Stimulated activated CD4-positive, alpha-beta T cell treated with anti-CD3 and anti-CD28 coated beads, Interleukin-15, amount 100 ng/mL, for 1 hour (primary cell): ENCODE results near the gene INO80B.
"Not testable (repeated sequence)": the region's sequence is repeated elsewhere in the genome, so short reads cannot be mapped to it uniquely, and the experiment has no call there.

Experiments used
- DNase-seq, 2 donors: peaks; one replicate each; pipeline ENCODE4 v3.0.0-alpha.2; 2020; ENCODE audit warnings: low read depth in 1 of 2, low spot score in 1 of 2

Gene INO80B

DNA sequence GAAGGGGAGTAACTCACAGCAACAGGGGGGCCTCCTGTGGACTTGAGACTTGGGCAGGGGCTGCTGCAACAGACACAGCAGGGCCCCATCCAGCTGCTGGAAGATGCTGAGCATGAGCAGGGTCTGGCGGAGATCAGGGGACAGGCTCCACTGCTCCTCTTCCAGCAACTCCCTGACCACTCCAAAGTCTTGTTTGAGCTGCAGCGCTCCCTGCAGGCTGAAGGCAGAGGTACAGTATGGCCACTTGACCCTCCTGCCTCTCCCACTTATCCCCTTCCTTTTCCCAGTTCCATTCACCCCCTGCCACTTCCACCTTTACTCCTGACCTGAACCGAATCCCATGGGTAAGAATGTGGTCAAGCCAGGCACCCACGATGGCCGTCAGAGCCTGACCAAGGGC lies 20.0 kb downstream of the INO80B start:
- no peak for DNase-seq

DNA sequence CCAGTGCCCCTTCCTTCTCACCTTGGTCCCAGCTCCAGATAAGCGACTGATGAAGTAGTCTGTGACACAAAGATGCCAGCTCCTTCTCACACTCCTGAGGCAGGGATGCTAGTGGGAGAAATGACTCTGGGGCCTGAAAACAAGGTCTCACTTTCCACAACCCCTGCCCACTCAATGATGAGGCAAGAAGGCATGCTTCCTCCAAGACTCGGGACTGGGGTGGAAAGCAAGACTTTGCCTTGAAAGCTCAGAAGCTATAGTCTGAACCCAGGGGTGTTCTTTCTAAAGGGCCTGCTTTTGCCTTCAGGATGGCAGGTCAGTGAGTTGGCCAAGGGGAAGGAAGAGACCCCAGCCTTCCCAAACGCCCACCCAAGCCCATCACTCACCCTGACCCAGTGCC lies 26.5 kb downstream of the INO80B start:
- no peak for DNase-seq

DNA sequence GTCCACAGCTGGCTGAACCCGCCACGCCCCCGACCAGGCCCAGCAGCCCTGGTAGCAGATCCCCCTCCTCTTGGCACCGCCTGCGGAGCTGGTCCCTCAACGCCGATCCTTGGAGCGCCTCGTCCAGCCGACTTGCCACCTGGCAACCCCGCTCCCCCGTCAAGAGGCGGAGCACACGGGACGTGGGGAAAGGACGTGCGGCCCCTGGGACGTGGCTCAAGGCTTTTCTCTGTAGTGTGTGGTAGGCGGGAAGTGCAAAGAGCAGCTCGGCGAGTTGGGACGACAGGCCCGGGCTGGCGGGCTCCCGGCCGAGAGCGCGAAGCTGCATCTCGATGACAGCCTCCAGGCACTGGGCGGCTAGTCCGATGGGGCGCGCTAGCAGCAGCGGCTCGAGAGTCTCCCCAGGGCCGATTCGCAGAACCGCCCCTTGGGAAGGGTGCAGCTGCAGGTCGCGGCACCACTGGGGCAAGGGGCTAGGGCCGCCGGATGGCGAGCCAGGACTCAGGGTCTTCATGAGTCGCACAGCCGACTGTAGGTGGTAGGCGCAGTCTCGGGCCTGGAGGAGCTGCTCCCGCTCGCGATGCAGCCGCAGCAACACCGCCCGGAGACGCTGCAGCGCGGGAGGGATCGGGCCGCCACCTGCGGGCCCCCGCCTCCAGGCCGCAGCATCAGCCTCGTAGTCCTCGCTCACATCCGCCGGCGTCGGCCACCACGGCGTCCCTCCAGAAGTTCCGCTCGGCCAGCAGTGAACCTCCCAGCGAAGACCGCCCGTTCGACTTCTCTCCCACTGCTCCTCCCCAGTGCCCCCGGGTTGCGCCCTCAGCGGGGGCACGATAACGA lies 27.3 kb downstream of the INO80B start:
- DNase-seq, result no peak

DNA sequence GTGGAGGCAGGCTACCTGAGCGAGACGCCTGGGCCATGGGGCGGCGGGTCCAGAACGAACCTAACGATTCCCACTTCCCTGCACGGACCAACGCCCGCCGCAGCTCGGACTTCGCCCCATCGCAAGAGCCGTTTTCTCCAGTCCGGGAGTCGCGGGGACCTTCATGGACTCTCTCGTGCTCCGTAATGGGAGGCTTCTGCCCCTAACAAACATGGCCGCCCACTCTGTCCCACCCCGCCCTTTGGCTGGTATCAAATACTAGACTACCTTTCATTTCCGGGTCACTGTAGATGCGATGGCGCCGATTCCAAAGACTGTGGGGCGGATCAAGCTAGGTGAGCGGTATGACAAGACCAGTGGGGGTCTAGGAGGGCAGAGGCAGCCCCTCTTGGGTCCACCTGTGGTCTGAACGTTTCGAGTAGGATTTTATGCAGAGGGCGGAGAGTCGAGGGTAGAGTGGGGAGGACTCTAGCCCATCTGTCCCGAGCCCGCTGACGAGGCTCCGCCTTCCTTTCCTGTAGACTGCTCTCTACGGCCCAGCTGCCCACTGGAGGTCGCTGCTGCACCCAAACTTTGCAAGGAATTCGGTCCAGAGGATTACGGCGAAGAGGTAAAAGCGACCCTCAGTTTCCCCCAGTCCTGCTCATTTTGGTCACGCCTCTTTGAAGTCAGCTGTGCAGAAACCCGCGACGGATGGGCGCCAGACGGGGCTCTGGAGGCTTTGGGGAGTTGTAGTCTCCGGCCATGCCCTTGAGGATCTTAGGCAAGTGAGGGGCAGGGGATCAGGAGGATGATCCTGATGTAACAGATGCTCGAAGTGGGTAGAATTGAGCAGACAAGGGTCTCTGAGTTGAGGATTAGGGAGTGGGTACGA lies 28.2 kb downstream of the INO80B start, which contains the start of the genes CCDC142 and TTC31:
TSS of gene CCDC142 (minus strand) at position 198 of the 874 bp plus-strand sequence. CDS start at position 37, 161 bp downstream.
TSS of gene TTC31 (plus strand) at position 281 of the 874 bp plus-strand sequence. CDS start at position 296, 15 bp downstream.
- DNase-seq, result peak; percentile 80 to 81

DNA sequence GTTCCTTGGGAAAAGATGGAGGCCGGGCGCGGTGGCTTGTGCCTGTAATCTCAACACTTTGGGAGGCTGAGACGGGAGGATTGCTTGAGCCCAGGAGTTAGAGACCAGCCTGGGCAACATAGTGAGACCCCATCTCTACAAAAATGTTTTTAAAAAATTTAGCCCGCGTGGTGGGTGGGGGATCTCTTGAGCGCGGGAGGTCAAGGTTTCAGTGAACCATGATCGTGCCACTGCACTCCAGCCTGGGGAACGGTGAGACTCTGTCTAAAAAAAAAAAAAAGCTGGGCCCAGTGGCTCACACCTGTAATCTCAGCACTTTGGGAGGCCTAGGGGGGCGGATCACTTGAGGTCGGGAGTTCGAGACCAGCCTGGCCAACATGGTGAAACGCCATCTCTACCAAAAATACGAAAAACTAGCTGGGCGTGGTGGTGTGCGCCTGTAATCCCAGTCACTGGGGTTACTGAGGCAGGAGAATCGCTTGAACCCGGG lies 28.8 kb downstream of the INO80B start:
- not testable (repeated sequence) for DNase-seq

DNA sequence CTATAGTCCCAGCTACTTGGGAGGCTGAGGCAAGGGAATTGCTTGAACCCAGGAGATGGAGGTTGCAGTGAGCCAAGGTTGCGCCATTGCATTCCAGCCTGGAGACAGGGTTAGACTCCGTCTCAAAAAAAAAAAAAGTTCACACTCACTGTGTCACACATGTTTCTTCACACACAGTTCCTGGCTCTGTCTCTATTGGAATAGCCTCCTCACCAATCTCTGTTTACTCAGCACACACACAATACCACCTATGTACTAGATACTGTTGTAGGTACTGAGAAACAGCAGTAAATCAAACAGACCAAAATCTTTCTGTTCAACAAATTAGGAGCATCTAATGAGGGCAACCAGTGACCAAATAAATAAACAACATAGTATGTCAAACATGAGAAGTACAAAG lies 31.3 kb downstream of the INO80B start:
- DNase-seq, result no peak

DNA sequence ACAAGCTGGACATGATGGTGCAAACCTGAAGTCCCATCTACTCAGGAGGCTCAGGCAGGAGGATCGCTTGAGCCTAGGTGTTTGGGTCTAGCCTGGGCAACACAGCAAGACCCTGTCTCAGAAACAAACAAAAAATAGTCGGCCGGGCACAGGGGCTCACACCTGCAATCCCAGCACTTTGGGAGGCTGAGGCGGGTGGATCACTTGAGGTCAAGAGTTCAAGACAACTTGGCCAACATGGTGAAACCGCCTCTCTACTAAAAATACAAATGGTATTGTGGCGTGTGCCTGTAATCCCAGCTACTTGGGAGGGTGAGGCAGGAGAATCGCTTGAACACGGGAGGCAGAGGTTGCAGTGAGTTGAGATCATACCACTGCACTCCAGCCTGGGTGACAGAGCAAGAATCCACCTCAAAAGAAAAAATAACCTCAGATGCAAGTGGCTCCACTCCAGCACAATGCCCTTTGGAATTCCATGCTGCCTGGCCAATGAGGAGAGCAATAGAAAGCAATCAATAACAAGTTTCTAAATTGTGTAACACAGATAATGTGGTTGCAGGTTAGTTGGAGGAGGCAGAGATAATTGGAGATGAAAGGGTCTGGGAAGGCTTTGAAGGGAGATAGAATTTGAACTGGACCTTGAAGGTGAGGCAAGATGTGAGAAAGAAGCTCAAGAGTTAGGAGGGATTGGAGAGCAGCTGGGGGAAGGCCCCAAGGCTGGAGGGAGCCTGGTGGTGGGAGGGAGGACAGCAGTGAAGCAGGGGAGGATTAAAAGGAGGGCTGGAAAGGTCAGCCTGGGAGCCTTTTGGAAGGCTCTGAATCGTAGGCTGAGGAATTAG lies 34.0 kb downstream of the INO80B start:
- DNase-seq, result no peak

DNA sequence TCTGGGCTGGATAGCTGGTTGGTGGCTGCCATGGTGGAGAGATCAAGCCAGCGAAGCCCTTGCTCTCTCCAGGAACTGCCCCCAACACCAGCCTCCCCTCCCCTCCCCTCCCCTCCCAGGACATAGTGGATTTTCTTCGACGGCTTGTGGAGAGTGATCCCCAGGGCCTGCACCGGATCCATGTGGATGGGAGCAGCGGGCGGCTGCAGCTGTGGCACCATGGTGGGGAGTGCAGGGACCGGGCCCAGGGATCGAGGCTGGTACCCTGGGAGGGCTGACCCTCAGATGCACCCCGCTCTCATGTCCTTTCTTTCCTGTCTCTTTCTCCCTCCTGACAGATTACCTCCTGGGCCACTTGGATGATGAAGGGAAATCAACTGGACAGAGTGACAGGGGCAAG lies 35.0 kb downstream of the INO80B start:
- DNase-seq, result no peak

DNA sequence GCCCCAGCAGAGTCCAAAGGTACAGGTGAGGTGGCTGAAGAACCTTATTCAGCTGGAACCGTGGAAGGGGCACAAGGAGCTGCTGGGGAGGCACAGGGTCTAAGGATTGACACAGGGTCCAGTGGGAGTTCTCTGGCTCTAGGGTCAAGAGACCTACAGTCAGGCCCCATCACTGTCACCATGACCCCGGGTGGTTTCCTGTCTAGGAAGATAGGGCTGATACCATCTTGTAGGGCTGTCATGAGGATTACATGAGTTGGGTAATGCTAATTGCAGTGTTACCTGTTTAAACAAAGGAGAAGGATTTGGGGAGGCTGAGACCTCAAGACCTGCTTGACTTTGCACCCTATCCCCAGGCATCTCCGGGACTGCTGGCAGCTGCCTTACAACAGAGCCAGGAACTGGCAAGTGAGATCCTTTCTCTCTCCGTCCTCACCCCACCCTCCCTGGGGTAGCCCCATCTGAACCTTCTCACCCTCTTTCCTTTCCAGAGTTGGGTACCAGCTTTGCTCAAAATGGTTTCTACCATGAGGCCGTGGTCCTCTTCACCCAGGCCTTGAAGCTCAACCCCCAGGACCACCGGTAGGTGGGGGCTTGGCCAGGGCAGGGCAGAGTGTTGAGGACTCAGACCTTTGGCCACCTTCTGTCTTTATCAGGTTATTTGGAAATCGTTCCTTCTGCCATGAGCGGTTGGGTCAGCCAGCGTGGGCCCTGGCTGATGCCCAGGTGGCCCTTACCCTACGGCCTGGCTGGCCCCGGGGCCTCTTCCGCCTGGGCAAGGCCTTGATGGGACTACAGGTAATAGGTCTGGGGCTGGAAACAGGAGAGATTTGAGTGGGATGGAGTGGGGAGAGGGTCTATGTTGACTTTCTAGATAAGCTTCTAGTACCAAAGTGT lies 37.0 kb downstream of the INO80B start:
- DNase-seq, result no peak

DNA sequence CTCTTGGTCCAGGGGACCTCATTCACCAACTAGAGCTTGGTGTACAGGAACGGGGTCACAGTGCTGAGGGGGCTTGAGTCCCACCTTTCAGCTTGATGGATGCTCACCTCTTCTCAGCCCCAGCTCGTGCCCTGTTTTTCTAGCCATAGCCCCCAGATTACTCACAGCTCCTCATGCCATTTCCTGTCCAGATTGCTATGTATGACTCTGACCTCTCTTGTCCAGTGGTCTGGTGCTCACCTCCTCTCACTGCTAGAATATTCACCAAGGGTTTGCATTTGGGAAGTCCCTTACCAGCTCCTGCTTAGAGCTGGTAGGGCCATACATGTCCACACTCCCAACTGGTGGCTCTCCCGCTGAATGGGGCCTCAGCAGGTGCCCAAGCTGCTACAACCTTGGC lies 38.7 kb downstream of the INO80B start:
- DNase-seq, result no peak

DNA sequence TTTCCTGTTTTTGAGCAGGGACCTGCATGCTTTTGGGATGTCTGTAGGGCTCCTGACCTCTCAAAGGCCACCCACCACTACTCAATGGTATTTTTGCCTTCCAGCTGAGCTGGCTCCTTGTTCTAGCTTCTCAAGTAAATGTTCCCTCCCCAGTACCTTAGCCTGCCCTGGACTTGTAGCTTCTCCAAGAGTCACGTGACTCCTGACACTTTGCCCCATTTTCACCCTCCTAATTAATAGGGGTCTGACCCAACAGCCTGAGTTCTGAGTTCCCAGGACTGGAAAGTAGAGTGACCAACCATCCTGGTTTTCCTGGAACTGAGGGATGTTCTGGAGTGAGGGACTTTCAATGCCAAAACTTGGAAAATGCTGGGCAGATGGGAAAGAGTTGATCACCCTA lies 40.6 kb downstream of the INO80B start:
- no peak for DNase-seq

DNA sequence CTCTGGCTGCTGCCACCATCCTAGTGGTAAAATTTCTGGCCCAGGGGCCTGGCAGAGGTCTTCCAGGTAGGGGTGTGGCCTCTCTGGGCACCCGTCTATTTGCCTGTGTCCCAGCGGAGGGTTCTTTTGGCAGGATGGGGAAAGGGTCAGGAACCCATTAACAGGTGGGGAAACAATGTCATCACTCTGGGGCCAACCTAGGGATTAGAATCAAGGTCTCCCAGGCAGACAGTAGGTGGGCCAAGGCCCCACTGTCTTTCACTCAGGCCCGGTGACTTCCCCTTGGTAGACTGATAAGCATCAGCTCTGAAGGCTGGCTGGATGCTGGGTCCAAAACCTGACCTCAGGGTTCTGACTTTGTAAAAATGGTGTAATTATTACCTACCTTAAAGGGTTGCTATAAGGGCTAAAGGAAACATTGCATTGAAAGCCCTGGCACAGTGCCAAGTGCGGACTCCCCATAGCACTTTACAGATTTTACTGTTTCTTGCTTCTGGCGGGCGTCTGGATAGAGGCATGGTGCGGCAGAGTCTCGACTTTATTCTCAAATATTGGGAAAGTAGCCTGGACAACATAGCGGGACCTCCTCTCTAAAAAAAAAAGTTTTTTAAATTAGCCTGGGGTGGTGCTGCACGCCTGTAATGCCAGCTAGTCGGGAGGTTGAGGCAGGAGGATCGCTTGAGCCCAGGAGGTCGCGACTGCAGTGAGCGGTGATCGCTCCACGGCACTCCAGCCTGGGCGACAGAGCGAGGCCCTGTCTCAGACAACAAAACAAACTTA lies 42.3 kb downstream of the INO80B start:
- no peak for DNase-seq

DNA sequence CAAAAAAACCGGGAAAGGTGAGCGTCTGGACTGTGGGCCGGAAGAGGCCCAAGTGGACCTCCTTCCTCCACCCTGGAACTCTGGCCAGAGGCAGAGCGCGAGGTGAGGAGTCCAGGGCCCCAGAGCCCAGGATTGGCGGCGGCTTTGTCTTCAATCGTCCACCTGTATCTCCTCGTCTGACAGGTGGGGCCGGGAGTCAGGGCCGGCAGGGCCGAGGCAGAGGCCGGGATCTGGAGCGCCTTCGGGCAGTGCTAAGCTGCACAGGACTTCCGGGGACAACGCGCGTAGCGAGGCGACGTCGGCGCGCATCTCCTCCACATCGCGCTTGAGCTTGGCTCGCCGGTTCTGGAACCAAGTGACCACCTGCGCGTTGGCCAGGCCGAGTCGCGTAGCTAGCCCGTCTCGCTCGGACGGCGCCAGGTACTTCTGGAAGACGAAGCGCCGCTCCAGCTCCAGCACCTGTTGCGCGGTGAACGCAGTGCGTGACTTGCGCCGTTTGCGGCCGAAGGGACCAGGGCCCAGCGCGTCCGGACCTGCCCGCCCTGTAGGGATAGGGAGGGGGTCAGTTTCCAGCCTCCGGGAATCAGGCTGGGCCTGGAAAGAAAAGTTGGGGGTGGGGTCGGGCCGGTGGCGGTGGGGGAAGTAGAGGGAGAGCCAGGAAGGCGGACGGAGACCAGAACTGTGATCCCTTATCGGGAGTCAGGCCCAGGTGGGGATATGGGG lies 43.1 kb downstream of the INO80B start:
- DNase-seq, result no peak

DNA sequence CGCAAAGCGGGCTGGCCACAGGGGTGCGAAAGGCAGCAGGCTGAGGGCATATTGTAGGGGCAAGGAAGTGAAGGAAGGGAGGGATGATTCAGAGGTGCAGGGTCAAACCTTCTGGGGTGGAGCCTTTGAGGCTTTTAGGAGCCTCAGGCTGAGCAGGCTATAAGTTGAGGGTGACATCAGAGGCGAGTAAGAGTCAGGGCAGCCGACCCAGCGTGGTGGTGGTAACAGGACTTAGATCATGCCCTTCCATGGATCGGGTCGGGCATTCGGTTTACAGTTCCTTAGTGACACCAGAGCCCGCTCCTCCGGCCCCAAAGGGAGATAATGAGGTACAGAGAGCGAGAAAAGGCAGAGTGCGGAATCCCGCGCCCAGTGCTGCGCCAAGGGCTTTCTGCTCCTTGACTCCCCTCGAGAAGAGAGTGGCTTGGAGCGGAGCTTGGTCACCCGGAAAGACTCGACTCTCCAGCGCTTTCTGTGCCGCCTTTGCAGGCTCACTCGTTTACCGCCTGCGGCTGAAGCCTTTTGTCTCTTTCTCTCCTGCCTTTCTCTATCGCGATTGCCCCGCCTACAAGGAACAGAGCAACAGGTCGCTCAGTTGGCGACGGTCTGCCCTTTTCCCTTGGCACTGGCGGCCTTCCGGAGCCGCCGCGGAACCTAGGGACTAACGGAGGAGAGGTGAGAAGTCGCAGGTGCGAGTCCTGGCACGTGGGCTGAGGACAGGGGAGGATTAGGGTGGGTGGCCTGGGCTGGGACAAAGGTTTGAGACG lies 43.8 kb downstream of the INO80B start:
- DNase-seq, result no peak

DNA sequence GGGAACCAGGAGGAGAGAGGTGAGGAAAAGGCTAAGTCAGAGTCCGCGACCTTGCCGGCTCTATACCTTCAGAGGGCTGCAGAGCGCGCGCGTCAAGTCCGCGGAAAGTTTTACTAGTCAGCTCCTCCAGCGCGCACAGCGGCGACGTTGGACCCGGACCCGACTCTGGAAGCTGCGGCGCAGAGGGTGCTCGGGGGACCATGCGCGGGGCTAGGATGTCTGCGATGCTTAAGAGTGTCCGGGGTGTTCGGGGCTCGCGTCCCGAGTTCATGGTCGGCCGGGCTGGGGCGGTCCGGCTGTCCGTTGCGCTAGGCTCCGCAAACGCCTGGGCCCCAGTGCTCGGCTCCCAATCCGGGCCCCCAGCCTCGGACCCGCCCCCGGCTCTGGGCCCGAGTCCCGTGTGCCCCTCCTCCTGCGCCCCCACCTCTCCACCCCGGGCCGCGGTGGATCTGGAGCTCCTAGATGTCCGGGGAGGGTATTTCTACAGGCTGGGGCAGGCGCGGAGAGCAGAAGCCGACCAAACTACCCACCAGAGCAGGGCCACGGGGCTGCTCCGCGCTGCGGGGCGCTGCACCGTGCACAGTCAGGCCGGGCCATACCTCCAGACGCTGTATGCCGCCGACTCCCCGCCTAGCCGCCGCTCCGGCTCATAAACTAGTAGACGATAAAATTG lies 44.5 kb downstream of the INO80B start, which contains the start of gene LBX2:
TSS of gene LBX2 (minus strand) at position 337 of the 673 bp plus-strand sequence. CDS start at position 271, 66 bp downstream.
- DNase-seq, result no peak

DNA sequence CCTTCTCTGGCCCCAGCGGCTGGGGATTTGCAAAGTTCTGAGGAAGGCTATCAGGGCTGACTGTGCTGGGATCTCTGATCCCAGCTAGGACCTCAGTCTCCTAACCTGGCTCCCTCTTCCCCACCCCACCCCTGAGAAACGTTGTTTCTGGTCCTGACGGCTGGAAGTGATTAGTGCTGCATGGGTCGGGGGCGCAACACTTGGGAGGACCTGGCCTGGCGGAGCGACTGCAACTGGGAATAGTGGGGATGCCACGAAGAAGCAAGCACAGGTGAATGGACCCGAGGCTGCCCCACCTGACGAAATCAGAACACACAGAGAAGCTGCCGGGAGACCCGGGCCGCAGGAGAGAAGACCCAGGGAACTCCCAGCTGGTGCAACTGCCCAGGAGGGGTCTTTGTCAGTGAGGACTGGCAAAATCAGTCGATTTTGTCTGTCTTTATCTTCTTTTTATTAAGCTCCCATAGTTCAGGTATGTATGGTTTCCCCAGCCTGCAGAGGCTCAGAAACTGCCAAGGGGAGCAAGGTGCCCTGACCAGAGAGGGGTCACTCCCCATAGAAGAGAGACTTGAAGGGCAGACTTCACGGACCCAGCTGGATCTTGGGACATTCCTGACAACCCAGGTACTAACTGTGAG lies 45.2 kb downstream of the INO80B start:
- no peak for DNase-seq

DNA sequence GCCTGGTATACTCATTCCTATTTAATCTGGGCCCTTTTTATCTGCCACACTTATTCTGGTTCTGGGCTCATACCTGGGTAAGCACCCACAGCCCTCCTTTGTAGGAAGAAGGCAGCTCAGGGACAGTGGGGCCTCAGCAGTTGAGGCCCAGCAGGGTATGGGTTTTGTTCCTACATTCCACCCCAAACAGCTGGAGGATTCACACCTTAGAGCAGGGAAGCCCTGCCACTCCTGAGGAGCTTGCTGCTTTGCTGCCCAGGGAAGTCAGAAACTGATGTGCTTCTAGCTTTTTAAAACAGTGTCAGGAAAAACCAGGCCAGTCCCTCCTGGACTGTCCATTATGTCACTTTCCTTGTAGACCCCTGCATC lies 45.7 kb downstream of the INO80B start:
- no peak for DNase-seq
